ENCODE data around the gene SETD2. TPM values are rescaled to one million over a fixed set of nuclear protein-coding genes. Genes with fewer than 3 reads are reported as not detected.

The SETD2 gene
- total RNA-seq, 6 experiments from 2014 or later = 20.3 to 27.0 (median 21.9) TPM

DNA sequence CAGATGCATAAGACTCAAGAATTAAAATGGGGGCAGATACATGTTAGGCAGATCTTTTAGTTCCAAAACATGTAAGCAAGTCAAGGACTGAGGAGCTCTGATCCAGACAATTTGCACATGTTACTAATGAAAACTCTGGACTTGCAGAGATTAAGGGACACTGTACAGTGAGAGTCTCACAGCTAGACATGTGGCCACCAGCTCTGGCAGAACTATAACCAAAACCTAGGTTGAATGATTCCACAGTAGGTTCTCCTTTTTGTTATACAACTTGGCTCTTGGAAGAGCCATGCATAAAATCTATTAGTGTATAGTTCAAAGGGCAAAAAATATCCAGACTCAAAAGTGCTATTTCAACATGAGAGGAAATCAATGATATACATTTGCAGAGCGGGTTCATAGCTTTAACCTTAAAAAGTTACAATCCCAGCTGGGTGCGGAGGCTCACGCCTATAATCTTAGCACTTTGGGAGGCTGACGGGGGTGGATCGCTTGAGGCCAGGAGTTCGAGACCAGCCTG is 61.8 kb downstream of the SETD2 start:
- peaks cover 0 to 27% (median 2%) of the 10 kb centered on the region in 4 donors for H3K36me3 ChIP-seq
- ATAC-seq = peak in 1 of 4 donors; percentile 25
- TF ChIP-seq, protein P1, sequence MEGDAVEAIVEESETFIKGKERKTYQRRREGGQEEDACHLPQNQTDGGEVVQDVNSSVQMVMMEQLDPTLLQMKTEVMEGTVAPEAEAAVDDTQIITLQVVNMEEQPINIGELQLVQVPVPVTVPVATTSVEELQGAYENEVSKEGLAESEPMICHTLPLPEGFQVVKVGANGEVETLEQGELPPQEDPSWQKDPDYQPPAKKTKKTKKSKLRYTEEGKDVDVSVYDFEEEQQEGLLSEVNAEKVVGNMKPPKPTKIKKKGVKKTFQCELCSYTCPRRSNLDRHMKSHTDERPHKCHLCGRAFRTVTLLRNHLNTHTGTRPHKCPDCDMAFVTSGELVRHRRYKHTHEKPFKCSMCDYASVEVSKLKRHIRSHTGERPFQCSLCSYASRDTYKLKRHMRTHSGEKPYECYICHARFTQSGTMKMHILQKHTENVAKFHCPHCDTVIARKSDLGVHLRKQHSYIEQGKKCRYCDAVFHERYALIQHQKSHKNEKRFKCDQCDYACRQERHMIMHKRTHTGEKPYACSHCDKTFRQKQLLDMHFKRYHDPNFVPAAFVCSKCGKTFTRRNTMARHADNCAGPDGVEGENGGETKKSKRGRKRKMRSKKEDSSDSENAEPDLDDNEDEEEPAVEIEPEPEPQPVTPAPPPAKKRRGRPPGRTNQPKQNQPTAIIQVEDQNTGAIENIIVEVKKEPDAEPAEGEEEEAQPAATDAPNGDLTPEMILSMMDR (IDR thresholded peaks at IDR 0.05) = no peak
- TF ChIP-seq POLR2A (IDR thresholded peaks at IDR 0.05) = no peak
- H3K4me1 ChIP-seq = no peaks in the 10 kb centered on the region
- H3K27ac ChIP-seq = no peak overlapping the region
- H3K4me3 ChIP-seq = no peak overlapping the region
- no peaks in the 10 kb centered on the region for H3K9me3 ChIP-seq
- no peak for DNase-seq
- H3K27me3 ChIP-seq = no peaks in the 10 kb centered on the region
- intact Hi-C loops (cut with DNase I) = no loop called here
- WGBS (ENCODE audit: insufficient coverage, low coverage, low lambda C conversion rate, missing lambda C conversion rate) = 91% methylated on average over 6 of the region's 6 CpGs

DNA sequence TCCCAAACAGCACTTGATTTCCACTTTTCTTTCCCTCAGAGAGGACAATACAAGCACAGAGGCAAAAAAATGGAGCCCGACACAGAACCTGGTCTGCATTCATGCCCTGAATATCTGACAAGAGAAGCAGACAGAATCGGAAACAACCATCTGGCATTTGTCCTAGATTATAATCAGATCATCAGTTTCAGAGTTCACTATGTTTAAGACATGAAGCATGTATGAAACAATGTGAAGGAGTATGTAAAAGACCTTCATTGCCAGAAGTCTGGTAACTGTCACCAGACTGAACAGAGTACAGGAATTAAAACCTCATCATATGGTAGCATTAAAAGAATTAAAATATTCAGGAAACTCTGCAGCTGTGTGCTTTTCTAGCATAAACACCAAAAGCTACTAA is 65.0 kb downstream of the SETD2 start:
- Histone ChIP-seq H3K4me1 (no peaks in the 10 kb centered on the region), H3K27ac (no peak overlapping the region), H3K4me3 (no peak overlapping the region), H3K27me3 (no peaks in the 10 kb centered on the region), H3K9me3 (no peaks in the 10 kb centered on the region), H3K36me3 (peaks cover 0 to 42% (median 1%) of the 10 kb centered on the region in 4 donors)
- intact Hi-C loops (cut with DNase I) = no loop called here
- DNase-seq = no peak
- TF ChIP-seq, protein P1 (IDR thresholded peaks at IDR 0.05) = no peak
- TF ChIP-seq POLR2A (IDR thresholded peaks at IDR 0.05) = no peak
- no peak for ATAC-seq
- 78% methylated on average over 2 of the region's 2 CpGs for WGBS (ENCODE audit: insufficient coverage, low coverage, low lambda C conversion rate, missing lambda C conversion rate)

DNA sequence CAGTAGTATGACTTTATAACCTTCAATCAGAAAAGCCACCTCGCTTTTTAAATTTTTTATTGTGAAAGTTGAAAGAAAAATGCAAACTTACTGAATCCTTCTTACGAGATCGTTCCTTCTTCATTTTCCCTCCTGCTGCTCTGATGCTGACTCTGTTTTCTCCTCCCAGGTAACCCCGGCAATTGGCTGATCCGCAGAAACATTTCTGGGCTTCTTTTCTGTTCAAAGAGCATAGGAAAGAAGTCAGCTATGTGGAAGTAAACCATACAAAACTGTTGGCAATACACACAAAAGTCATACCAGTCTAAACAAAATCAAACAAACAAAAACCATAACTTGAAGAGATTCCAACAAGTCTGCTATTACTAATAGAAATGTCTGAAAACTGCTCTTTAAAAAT is 66.0 kb downstream of the SETD2 start:
- 93% methylated on average over 5 of the region's 5 CpGs for WGBS (ENCODE audit: insufficient coverage, low coverage, low lambda C conversion rate, missing lambda C conversion rate)

DNA sequence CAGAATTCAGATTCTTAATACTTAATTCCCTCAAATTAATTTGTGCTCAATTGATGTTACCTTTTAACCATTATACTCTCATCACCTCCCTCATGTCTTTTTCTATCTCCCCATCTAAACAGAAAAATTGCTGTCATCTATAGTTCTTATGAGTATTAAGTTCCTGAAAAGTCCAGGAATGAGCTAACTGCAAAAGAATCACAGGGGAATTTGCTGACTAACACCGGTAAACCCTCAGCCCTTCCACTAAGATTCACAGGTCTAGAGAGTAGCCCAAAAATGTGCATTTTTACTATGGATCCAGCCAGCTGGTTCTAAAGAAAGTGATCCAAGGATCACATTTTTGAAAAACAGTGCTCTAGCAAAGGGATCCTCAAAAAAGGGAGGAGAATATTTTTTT is 67.0 kb downstream of the SETD2 start:
- DNase-seq = no peak
- Histone ChIP-seq H3K4me1 (no peaks in the 10 kb centered on the region), H3K27ac (no peak overlapping the region), H3K27me3 (no peaks in the 10 kb centered on the region), H3K9me3 (no peaks in the 10 kb centered on the region), H3K36me3 (peaks cover 0 to 47% (median 1%) of the 10 kb centered on the region in 4 donors), H3K4me3 (no peak overlapping the region)
- WGBS (ENCODE audit: insufficient coverage, low coverage, low lambda C conversion rate, missing lambda C conversion rate) = 71% methylated on average over 1 of the region's 1 CpG
- ATAC-seq = no peak
- TF ChIP-seq POLR2A (IDR thresholded peaks at IDR 0.05) = no peak
- TF ChIP-seq, protein P1 (IDR thresholded peaks at IDR 0.05) = no peak
- intact Hi-C loops (cut with DNase I) = no loop called here

More for the DNA sequence above, 66.0 kb downstream of the SETD2 start:
- Histone ChIP-seq H3K36me3 (peaks cover 0 to 47% (median 1%) of the 10 kb centered on the region in 4 donors), H3K4me1 (no peaks in the 10 kb centered on the region), H3K27ac (no peak overlapping the region), H3K9me3 (no peaks in the 10 kb centered on the region), H3K27me3 (no peaks in the 10 kb centered on the region), H3K4me3 (no peak overlapping the region)
- intact Hi-C loops (cut with DNase I) = no loop called here
- ATAC-seq (no peak), DNase-seq (no peak)
- TF ChIP-seq, protein P1 (IDR thresholded peaks at IDR 0.05) = no peak
- TF ChIP-seq POLR2A (IDR thresholded peaks at IDR 0.05) = no peak

Data from right lobe of liver (tissue), 6 donors.